Neural progenitor cell (in vitro differentiated cells): ENCODE data around the gene MPP4. TPM values are rescaled to one million over a fixed set of nuclear protein-coding genes. Genes with fewer than 3 reads are reported as not detected.

Experiments used
- DNase-seq: peaks from one replicate; pipeline ENCODE4 v3.0.0-alpha.2; 2016; ENCODE audit warnings: low spot score
- H2AFZ ChIP-seq: fragments of 200-600 bp; sonication (generic); replicated peaks from 2 replicates; pipeline ENCODE4 v1.6.1; 2016; ENCODE audit warnings: antibody characterized with exemption
- H3F3A ChIP-seq: fragments of 200-600 bp; sonication (generic); 2 replicates; pipeline ENCODE4 v1.6.1; 2016; ENCODE audit warnings: antibody characterized with exemption, low read depth
- H3K27ac ChIP-seq: fragments of 200-600 bp; sonication (generic); 2 replicates; pipeline ENCODE4 v1.5.1; 2016; ENCODE audit warnings: mild to moderate bottlenecking
- H3K27me3 ChIP-seq: fragments of 200-600 bp; sonication (generic); 2 replicates; pipeline ENCODE4 v1.6.1; 2016; ENCODE audit warnings: mild to moderate bottlenecking, moderate library complexity
- H3K36me3 ChIP-seq: fragments of 200-600 bp; sonication (generic); 2 replicates; pipeline ENCODE4 v1.5.1; 2016
- H3K4me1 ChIP-seq: fragments of 200-600 bp; sonication (generic); 2 replicates; pipeline ENCODE4 v1.6.1; 2016; ENCODE audit warnings: mixed run types
- H3K4me2 ChIP-seq: fragments of 200-600 bp; sonication (generic); 2 replicates; pipeline ENCODE4 v1.6.1; 2016
- H3K4me3 ChIP-seq: fragments of 200-600 bp; sonication (generic); 2 replicates; pipeline ENCODE4 v1.5.1; 2016
- H3K79me2 ChIP-seq: fragments of 200-600 bp; sonication (generic); 2 replicates; pipeline ENCODE4 v1.6.1; 2016; ENCODE audit warnings: low read depth
- H3K9ac ChIP-seq: fragments of 200-600 bp; sonication (generic); 2 replicates; pipeline ENCODE4 v1.6.1; 2016
- H3K9me3 ChIP-seq: fragments of 200-600 bp; sonication (generic); 2 replicates; pipeline ENCODE4 v1.5.1; 2016; ENCODE audit warnings: low read depth
- H4K20me1 ChIP-seq: fragments of 200-600 bp; sonication (generic); 2 replicates; pipeline ENCODE4 v1.6.1; 2016; ENCODE audit warnings: low read depth
- H3K27ac Mint-ChIP-seq: 3 replicates; pipeline ENCODE4 v1.8.0; 2021; ENCODE audit warnings: mixed read lengths
- H3K27me3 Mint-ChIP-seq: 2 replicates; pipeline ENCODE4 v1.8.0; 2022; ENCODE audit warnings: low read depth, mild to moderate bottlenecking, inconsistent platforms, moderate library complexity, mixed read lengths; ENCODE audit not compliant: insufficient read depth
- H3K36me3 Mint-ChIP-seq: 3 replicates; pipeline ENCODE4 v1.8.0; 2021; ENCODE audit warnings: mixed read lengths
- H3K4me1 Mint-ChIP-seq: 3 replicates; pipeline ENCODE4 v1.8.0; 2021; ENCODE audit warnings: mixed read lengths
- H3K4me3 Mint-ChIP-seq: 3 replicates; pipeline ENCODE4 v1.8.0; 2021; ENCODE audit warnings: mild to moderate bottlenecking, moderate library complexity, mixed read lengths
- H3K9me3 Mint-ChIP-seq: 3 replicates; pipeline ENCODE4 v1.8.0; 2020; ENCODE audit warnings: mixed read lengths
- EZH2 ChIP-seq: fragments of 200-600 bp; sonication (generic); IDR thresholded peaks from 2 replicates; pipeline ENCODE4 v1.6.1; 2017; ENCODE audit warnings: antibody characterized with exemption, mild to moderate bottlenecking, moderate library complexity
- EZH2phosphoT487 ChIP-seq: fragments of 200-600 bp; sonication (generic); IDR thresholded peaks from 2 replicates; pipeline ENCODE4 v1.6.1; 2017; ENCODE audit warnings: antibody characterized with exemption
- total RNA-seq: library from RNA; depleted of rRNA; stranded (reverse); fragments of >200 nt; gene quantifications from 2 replicates; pipeline ENCODE4 v1.2.3, GENCODE V29; 2015; ENCODE audit warnings: low replicate concordance
- TF ChIP-seq, protein P1 (sequence below): fragments of 200-600 bp; sonication (generic); IDR thresholded peaks from 2 replicates; pipeline ENCODE4 v1.5.1; 2017; ENCODE audit warnings: antibody characterized with exemption, mild to moderate bottlenecking

MPP4 gene
- total RNA-seq, 1 donor from 2014 or later = not detected

DNA sequence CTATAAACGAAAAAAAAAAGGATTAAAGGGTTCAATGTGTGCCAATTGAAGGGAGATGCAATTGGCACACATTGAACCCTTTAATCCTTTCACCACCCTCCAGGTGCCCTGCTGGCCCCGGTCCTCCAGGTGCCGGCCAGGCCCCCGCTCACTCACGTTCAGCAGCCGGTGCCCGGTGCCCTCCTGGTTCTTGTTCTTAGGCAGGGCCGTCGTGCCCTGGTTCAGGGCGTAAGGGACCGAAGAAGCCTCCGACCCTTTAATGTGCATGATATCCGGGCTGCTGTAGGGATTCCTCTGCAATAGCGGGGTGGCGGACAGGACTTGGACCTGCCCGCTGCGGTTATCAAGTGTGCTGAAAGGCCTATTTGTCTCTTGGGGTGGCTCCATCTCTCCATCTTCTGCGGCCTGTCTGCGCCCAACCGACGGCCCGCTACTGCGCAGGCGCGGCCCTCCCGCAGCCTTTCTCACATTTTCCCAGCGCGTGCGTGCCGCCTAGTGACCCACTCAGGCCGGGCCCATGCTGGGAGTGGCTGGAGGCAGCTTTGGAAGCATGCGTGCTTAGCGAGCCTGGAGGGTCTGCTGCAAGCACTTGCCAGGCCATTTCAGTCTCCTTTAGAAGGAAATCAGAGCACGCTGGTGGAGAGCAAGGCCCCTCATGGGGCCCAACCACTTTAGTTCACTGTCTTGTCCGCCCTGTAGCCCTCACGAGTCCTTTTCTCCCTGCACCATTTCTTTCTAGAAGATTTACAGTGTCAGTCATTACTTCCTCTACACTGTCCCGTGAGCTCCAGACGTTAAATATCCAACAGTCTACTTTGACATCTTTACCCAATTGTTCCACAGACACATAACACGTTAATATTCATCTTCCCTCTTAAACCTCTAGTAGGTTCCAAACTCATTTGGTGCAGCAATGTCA, 79.4 kb downstream of the MPP4 start:
- Histone ChIP-seq H3K9ac (no peak overlapping the region), H3K79me2 (no peaks in the 10 kb centered on the region), H3K27ac (no peak overlapping the region), H3K4me3 (no peak overlapping the region), H3K4me2 (no peak overlapping the region), H3K4me1 (no peaks in the 10 kb centered on the region), H3K9me3 (no peaks in the 10 kb centered on the region), H2AFZ (no peak overlapping the region), H3K27me3 (no peaks in the 10 kb centered on the region), H4K20me1 (no peaks in the 10 kb centered on the region), H3K36me3 (peaks cover 7% of the 10 kb centered on the region), H3F3A (no peaks in the 10 kb centered on the region)
- Mint-ChIP-seq H3K9me3 (no peaks in the 10 kb centered on the region), H3K4me1 (peaks cover 3% of the 10 kb centered on the region), H3K36me3 (peaks cover 5% of the 10 kb centered on the region), H3K27me3 (no peaks in the 10 kb centered on the region), H3K27ac (no peak overlapping the region), H3K4me3 (no peak overlapping the region)
- TF ChIP-seq, protein P1, sequence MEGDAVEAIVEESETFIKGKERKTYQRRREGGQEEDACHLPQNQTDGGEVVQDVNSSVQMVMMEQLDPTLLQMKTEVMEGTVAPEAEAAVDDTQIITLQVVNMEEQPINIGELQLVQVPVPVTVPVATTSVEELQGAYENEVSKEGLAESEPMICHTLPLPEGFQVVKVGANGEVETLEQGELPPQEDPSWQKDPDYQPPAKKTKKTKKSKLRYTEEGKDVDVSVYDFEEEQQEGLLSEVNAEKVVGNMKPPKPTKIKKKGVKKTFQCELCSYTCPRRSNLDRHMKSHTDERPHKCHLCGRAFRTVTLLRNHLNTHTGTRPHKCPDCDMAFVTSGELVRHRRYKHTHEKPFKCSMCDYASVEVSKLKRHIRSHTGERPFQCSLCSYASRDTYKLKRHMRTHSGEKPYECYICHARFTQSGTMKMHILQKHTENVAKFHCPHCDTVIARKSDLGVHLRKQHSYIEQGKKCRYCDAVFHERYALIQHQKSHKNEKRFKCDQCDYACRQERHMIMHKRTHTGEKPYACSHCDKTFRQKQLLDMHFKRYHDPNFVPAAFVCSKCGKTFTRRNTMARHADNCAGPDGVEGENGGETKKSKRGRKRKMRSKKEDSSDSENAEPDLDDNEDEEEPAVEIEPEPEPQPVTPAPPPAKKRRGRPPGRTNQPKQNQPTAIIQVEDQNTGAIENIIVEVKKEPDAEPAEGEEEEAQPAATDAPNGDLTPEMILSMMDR = no peak
- TF ChIP-seq EZH2 (no peak), EZH2phosphoT487 (no peak)
- no peak for DNase-seq

DNA sequence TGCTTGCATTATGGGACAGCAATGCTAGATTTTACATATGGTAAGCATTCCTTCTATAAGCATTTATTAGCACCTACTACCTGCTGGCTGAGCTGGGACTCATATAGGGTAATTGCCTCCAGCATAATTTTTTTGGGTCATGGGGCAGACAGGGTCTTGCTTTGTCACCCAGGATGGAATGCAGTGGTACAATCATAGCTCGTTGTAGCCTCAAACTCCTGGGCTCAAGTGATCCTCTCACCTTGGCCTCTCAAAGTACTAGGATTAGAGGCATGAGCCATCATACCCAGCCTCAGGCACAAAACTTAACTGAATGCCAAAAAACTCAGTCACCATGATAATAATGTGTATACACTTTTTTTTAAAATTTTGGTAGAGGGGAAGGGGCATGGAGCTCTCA, 90.4 kb downstream of the MPP4 start:
- peaks cover 6% of the 10 kb centered on the region for H3K27me3 Mint-ChIP-seq
- no peaks in the 10 kb centered on the region for H3K36me3 Mint-ChIP-seq
- H3K4me2 ChIP-seq = no peak overlapping the region
- peaks cover 5% of the 10 kb centered on the region for H3K27me3 ChIP-seq
- no peak overlapping the region for H3K4me3 Mint-ChIP-seq
- H3K27ac Mint-ChIP-seq = no peak overlapping the region
- H3K9ac ChIP-seq = no peak overlapping the region
- no peaks in the 10 kb centered on the region for H3K79me2 ChIP-seq
- H3K9me3 Mint-ChIP-seq = peaks cover 13% of the 10 kb centered on the region
- H4K20me1 ChIP-seq = no peaks in the 10 kb centered on the region
- H3K27ac ChIP-seq = no peak overlapping the region
- H3K4me1 ChIP-seq = no peaks in the 10 kb centered on the region
- H3K4me3 ChIP-seq = no peak overlapping the region
- DNase-seq = no peak
- TF ChIP-seq EZH2 (no peak), EZH2phosphoT487 (no peak)
- TF ChIP-seq, protein P1 = no peak
- H3K4me1 Mint-ChIP-seq = no peaks in the 10 kb centered on the region
- no peaks in the 10 kb centered on the region for H3K36me3 ChIP-seq
- no peak overlapping the region for H2AFZ ChIP-seq
- no peaks in the 10 kb centered on the region for H3F3A ChIP-seq
- H3K9me3 ChIP-seq = peaks cover 7% of the 10 kb centered on the region

DNA sequence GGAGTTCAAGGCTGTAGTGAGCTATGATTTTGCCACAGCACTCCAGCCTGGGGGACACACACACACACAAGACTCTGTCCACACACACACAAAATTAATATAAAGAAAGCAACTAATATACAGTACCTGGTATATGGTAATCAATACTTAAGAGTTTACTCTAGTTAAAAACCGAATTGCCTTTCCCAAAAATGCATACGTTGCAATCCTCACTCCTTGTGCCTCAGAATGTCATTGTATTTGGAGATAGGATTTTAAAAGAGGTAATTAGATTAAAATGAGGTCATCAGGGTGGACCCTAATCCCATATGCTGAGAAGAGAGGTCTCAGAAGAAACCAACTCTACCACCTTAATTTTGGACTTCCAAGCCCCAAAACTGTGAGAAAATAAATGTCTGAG, 90.9 kb downstream of the MPP4 start:
- H3K9ac ChIP-seq = no peak overlapping the region
- no peaks in the 10 kb centered on the region for H4K20me1 ChIP-seq
- no peak overlapping the region for H3K27ac ChIP-seq
- H3K4me1 ChIP-seq = no peaks in the 10 kb centered on the region
- no peaks in the 10 kb centered on the region for H3F3A ChIP-seq
- peaks cover 13% of the 10 kb centered on the region for H3K9me3 Mint-ChIP-seq
- no peaks in the 10 kb centered on the region for H3K36me3 Mint-ChIP-seq
- no peak overlapping the region for H3K4me2 ChIP-seq
- peaks cover 7% of the 10 kb centered on the region for H3K9me3 ChIP-seq
- peaks cover 6% of the 10 kb centered on the region for H3K27me3 Mint-ChIP-seq
- no peak overlapping the region for H2AFZ ChIP-seq
- H3K4me1 Mint-ChIP-seq = no peaks in the 10 kb centered on the region
- no peak overlapping the region for H3K4me3 Mint-ChIP-seq
- no peak overlapping the region for H3K4me3 ChIP-seq
- H3K27me3 ChIP-seq = peaks cover 5% of the 10 kb centered on the region
- no peak for DNase-seq
- TF ChIP-seq, protein P1 = no peak
- TF ChIP-seq EZH2 (no peak), EZH2phosphoT487 (no peak)
- H3K36me3 ChIP-seq = no peaks in the 10 kb centered on the region
- no peaks in the 10 kb centered on the region for H3K79me2 ChIP-seq
- H3K27ac Mint-ChIP-seq = no peak overlapping the region
